ENCODE results near the gene LCE7A.

The LCE7A gene

GRCh38 chr1:152859696-152860095 is at the start of gene LCE7A:
LCE7A (plus strand) TSS chr1:152859996; CDS start chr1:152860698, 702 bp downstream.
- no peak for TF ChIP-seq CTCF (conservative IDR thresholded peaks at IDR 0.05)
- H3K27ac ChIP-seq, result no peak within 1 kb of the TSS

GRCh38 chr1:152811050-152811449 is 48.7 kb upstream of the LCE7A start:
- no peak overlapping the region for H3K27ac ChIP-seq
- TF ChIP-seq CTCF (conservative IDR thresholded peaks at IDR 0.05), result no peak

GRCh38 chr1:152811671-152812070 is 48.1 kb upstream of the LCE7A start, which contains the start of gene LCE1B:
LCE1B (plus strand) TSS chr1:152811971; CDS start chr1:152812447, 476 bp downstream.
- no peak for TF ChIP-seq CTCF (conservative IDR thresholded peaks at IDR 0.05)
- no peak within 1 kb of the TSS for H3K27ac ChIP-seq

GRCh38 chr1:152817309-152817708 is 42.5 kb upstream of the LCE7A start:
- no peak overlapping the region for H3K27ac ChIP-seq
- TF ChIP-seq CTCF (conservative IDR thresholded peaks at IDR 0.05), result no peak

GRCh38 chr1:152823294-152823693 is 36.5 kb upstream of the LCE7A start:
- 0 out of 2 replicates have a peak, but pooled peaks have one; percentile 14 for TF ChIP-seq CTCF (conservative IDR thresholded peaks at IDR 0.05)
- H3K27ac ChIP-seq, result no peak overlapping the region

GRCh38 chr1:152824964-152825363 is 34.8 kb upstream of the LCE7A start:
- no peak for TF ChIP-seq CTCF (conservative IDR thresholded peaks at IDR 0.05)
- H3K27ac ChIP-seq, result no peak overlapping the region

GRCh38 chr1:152827173-152827572 is 32.6 kb upstream of the LCE7A start, which contains the start of gene LCE1A:
LCE1A (plus strand) TSS chr1:152827473; CDS start chr1:152827473, 0 bp downstream.
- no peak within 1 kb of the TSS for H3K27ac ChIP-seq
- TF ChIP-seq CTCF (conservative IDR thresholded peaks at IDR 0.05), result no peak
